ENCODE data around the gene TBC1D30. TPM values are rescaled to one million over a fixed set of nuclear protein-coding genes. Genes with fewer than 3 reads are reported as not detected.

The TBC1D30 gene
- total RNA-seq, 1 experiment from 2014 or later, result 3.6 TPM

GRCh38 chr12:64918801-64919200 is 94.4 kb downstream of the TBC1D30 start (continued):
- no peak for TF ChIP-seq ZNF423 (CRISPR knock-in tag; IDR thresholded peaks at IDR 0.05)
- TF ChIP-seq OVOL2 (CRISPR knock-in tag; IDR thresholded peaks at IDR 0.05; ENCODE audit: borderline replicate concordance), result no peak
- no peak for TF ChIP-seq SP1 (CRISPR knock-in tag; conservative IDR thresholded peaks at IDR 0.05)
- TF ChIP-seq TEAD1 (CRISPR knock-in tag; IDR thresholded peaks at IDR 0.05), result no peak
- TF ChIP-seq ZNF396 (CRISPR knock-in tag; IDR thresholded peaks at IDR 0.05; ENCODE audit: borderline replicate concordance), result no peak
- no peak for TF ChIP-seq ESRRA (CRISPR knock-in tag; IDR thresholded peaks at IDR 0.05; ENCODE audit: borderline replicate concordance)

DNA sequence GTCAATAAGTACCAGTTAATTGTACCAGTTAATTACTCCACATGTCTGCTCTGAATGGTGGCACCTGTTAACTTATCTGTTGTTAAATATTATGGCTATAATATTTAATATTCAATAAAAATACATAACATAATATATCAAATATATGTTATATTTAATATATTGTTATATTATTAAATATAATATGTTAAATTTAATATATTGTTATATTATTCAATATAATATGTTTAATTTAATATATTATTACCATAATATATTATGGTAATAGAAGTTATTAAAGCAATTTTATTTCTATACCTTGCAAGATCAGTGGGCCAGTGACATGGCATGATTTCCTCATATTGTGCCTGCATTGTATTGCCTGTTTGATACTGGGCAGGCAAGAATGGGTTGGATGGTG is 98.4 kb downstream of the TBC1D30 start:
- Mint-ChIP-seq H3K4me3 (no peak overlapping the region), H3K4me1 (peaks cover 26% of the 10 kb centered on the region), H3K9me3 (no peaks in the 10 kb centered on the region), H3K27me3 (ENCODE audit: low read depth) (no peaks in the 10 kb centered on the region), H3K27ac (no peak overlapping the region), H3K36me3 (no peaks in the 10 kb centered on the region)
- TF ChIP-seq HMGA2 (CRISPR knock-in tag; IDR thresholded peaks at IDR 0.05), result peak; percentile 98
- TF ChIP-seq CBFB (CRISPR knock-in tag; IDR thresholded peaks at IDR 0.05; ENCODE audit: low read depth), result no peak
- ChIA-PET POLR2A (no interaction called here), CTCF (no interaction called here)
- ATAC-seq (no peak), DNase-seq (ENCODE audit: low spot score) (no peak)

- Mint-ChIP-seq H3K36me3 (no peaks in the 10 kb centered on the region), H3K27me3 (ENCODE audit: low read depth) (no peaks in the 10 kb centered on the region), H3K4me1 (peaks cover 25% of the 10 kb centered on the region), H3K4me3 (no peak overlapping the region), H3K27ac (no peak overlapping the region), H3K9me3 (no peaks in the 10 kb centered on the region)
- no peak for ATAC-seq
- no peak for DNase-seq (ENCODE audit: low spot score)
- CTCF ChIA-PET, result no interaction called here
- no peak for TF ChIP-seq ATF1 (CRISPR knock-in tag; IDR thresholded peaks at IDR 0.05)
- no peak for TF ChIP-seq FOXP1 (CRISPR knock-in tag; IDR thresholded peaks at IDR 0.05; ENCODE audit: borderline replicate concordance)
- no peak for TF ChIP-seq ZBTB21 (CRISPR knock-in tag; IDR thresholded peaks at IDR 0.05; ENCODE audit: borderline replicate concordance)
- TF ChIP-seq AR (CRISPR knock-in tag; IDR thresholded peaks at IDR 0.05), result no peak
- TF ChIP-seq NFATC4 (CRISPR knock-in tag; IDR thresholded peaks at IDR 0.05), result no peak
- TF ChIP-seq, protein P1, sequence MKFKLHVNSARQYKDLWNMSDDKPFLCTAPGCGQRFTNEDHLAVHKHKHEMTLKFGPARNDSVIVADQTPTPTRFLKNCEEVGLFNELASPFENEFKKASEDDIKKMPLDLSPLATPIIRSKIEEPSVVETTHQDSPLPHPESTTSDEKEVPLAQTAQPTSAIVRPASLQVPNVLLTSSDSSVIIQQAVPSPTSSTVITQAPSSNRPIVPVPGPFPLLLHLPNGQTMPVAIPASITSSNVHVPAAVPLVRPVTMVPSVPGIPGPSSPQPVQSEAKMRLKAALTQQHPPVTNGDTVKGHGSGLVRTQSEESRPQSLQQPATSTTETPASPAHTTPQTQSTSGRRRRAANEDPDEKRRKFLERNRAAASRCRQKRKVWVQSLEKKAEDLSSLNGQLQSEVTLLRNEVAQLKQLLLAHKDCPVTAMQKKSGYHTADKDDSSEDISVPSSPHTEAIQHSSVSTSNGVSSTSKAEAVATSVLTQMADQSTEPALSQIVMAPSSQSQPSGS (CRISPR knock-in tag; IDR thresholded peaks at IDR 0.05; ENCODE audit: borderline replicate concordance, low read depth), result no peak
- TF ChIP-seq USF1 (CRISPR knock-in tag; IDR thresholded peaks at IDR 0.05), result no peak
- TF ChIP-seq CREM (CRISPR knock-in tag; IDR thresholded peaks at IDR 0.05), result no peak
- POLR2A ChIA-PET, result no interaction called here
Observed at GRCh38 chr12:64923536-64923935, 99.1 kb downstream of the TBC1D30 start.

Other genes starting within 250 kb of the TBC1D30 start
- 45.2 to 54.7 TPM (median 50.2 TPM) in 3 replicates for gene RASSF3, start 214.2 kb upstream of the TBC1D30 start, total RNA-seq (2021)
- gene GNS, start 65.2 kb upstream of the TBC1D30 start, total RNA-seq (2021), result 24.7 to 31.8 TPM (median 30.6 TPM) in 3 replicates

All from WTC11 (cell line).